SK-N-SH (cell line): ENCODE results near the gene ZG16B.

Source experiments
- CHD2 ChIP-seq: fragments of 150-350 bp; IDR thresholded peaks from 2 replicates; pipeline ENCODE4 v1.6.1; 2018; ENCODE audit warnings: low read length; ENCODE audit not compliant: partially characterized antibody
- EP300 ChIP-seq, 2 experiments: IDR thresholded peaks; 2 replicates each; pipeline versions ENCODE4 v1.4.0 to v1.6.1; 2012; ENCODE audit warnings: borderline replicate concordance in 1 of 2, low read depth in 1 of 2, low read length in 1 of 2
- EZH2phosphoT487 ChIP-seq: fragments of 200-600 bp; sonication (generic); IDR thresholded peaks from 2 replicates; pipeline ENCODE4 v1.6.1; 2017; ENCODE audit warnings: low read depth, mixed run types, mild to moderate bottlenecking, antibody characterized with exemption, moderate library complexity, borderline replicate concordance
- MXI1 ChIP-seq: IDR thresholded peaks from 2 replicates; pipeline ENCODE4 v1.6.1; 2012; ENCODE audit warnings: mild to moderate bottlenecking, low read depth, low read length, improper control_type of control experiment
- NRF1 ChIP-seq: IDR thresholded peaks from 2 replicates; pipeline ENCODE4 v1.6.1; 2012; ENCODE audit warnings: low read depth, mild to moderate bottlenecking, low read length
- POLR2AphosphoS5 ChIP-seq: IDR thresholded peaks from 2 replicates; pipeline ENCODE4 v1.6.1; 2012; ENCODE audit warnings: low read depth, low read length
- RFX5 ChIP-seq: IDR thresholded peaks from 2 replicates; pipeline ENCODE4 v1.6.1; 2012; ENCODE audit warnings: mild to moderate bottlenecking, improper control_type of control experiment, low read length
- SIN3A ChIP-seq: IDR thresholded peaks from 2 replicates; pipeline ENCODE4 v1.6.1; 2012; ENCODE audit warnings: low read depth, mild to moderate bottlenecking, low read length, moderate library complexity, borderline replicate concordance
- SMC3 ChIP-seq: IDR thresholded peaks from 2 replicates; pipeline ENCODE4 v1.6.1; 2012; ENCODE audit warnings: low read depth, low read length, improper control_type of control experiment
- TF ChIP-seq, protein P1 (sequence below): IDR thresholded peaks from 2 replicates; pipeline ENCODE4; 2012
- TF ChIP-seq, protein P2 (sequence below): fragments of 200-600 bp; sonication (generic); IDR thresholded peaks from 2 replicates; pipeline ENCODE4 v1.6.1; 2017; ENCODE audit warnings: antibody characterized with exemption, mild to moderate bottlenecking, moderate library complexity
- TF ChIP-seq, protein P3 (sequence below): fragments of 150-350 bp; IDR thresholded peaks from 2 replicates; pipeline ENCODE4 v1.6.1; 2017; ENCODE audit warnings: antibody characterized with exemption, low read length, low read depth, borderline replicate concordance
- TF ChIP-seq, protein P4 (sequence below): fragments of 150-350 bp; IDR thresholded peaks from 2 replicates; pipeline ENCODE4 v1.6.1; 2016; ENCODE audit warnings: mild to moderate bottlenecking, low read depth, low read length

DNA sequence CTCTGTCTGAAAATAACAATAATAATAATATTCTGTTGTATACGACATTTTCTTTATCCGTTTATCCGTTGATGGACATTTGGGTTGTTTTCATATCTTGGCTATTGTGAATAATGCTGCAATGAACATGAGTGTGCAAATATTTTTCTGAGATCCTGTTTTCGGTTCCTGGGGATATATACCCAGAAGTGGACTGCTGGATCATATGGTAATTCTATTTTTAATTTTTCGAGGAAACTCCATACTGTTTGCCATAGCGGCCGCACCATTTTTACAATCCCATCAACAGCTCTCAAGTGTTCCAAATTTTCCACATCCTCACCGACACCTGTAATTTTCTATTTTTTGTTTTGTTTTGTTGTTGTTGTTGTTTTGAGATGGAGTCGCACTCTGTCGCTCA, 37.2 kb upstream of the ZG16B start:
- TF ChIP-seq, protein P1, sequence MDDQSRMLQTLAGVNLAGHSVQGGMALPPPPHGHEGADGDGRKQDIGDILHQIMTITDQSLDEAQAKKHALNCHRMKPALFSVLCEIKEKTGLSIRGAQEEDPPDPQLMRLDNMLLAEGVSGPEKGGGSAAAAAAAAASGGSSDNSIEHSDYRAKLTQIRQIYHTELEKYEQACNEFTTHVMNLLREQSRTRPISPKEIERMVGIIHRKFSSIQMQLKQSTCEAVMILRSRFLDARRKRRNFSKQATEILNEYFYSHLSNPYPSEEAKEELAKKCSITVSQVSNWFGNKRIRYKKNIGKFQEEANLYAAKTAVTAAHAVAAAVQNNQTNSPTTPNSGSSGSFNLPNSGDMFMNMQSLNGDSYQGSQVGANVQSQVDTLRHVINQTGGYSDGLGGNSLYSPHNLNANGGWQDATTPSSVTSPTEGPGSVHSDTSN: no peak
- TF ChIP-seq, protein P2, sequence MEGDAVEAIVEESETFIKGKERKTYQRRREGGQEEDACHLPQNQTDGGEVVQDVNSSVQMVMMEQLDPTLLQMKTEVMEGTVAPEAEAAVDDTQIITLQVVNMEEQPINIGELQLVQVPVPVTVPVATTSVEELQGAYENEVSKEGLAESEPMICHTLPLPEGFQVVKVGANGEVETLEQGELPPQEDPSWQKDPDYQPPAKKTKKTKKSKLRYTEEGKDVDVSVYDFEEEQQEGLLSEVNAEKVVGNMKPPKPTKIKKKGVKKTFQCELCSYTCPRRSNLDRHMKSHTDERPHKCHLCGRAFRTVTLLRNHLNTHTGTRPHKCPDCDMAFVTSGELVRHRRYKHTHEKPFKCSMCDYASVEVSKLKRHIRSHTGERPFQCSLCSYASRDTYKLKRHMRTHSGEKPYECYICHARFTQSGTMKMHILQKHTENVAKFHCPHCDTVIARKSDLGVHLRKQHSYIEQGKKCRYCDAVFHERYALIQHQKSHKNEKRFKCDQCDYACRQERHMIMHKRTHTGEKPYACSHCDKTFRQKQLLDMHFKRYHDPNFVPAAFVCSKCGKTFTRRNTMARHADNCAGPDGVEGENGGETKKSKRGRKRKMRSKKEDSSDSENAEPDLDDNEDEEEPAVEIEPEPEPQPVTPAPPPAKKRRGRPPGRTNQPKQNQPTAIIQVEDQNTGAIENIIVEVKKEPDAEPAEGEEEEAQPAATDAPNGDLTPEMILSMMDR: no peak
- TF ChIP-seq CHD2: no peak
- no peak for TF ChIP-seq EZH2phosphoT487
- no peak for TF ChIP-seq RFX5
- TF ChIP-seq EP300 (IDR thresholded peaks at IDR 0.05; ENCODE audit: borderline replicate concordance in 1 of 2, low read depth in 1 of 2, low read length in 1 of 2): no peak
- TF ChIP-seq SIN3A: no peak
- no peak for TF ChIP-seq SMC3
- no peak for TF ChIP-seq NRF1
- TF ChIP-seq, protein P3, sequence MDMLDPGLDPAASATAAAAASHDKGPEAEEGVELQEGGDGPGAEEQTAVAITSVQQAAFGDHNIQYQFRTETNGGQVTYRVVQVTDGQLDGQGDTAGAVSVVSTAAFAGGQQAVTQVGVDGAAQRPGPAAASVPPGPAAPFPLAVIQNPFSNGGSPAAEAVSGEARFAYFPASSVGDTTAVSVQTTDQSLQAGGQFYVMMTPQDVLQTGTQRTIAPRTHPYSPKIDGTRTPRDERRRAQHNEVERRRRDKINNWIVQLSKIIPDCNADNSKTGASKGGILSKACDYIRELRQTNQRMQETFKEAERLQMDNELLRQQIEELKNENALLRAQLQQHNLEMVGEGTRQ: no peak
- TF ChIP-seq, protein P4, sequence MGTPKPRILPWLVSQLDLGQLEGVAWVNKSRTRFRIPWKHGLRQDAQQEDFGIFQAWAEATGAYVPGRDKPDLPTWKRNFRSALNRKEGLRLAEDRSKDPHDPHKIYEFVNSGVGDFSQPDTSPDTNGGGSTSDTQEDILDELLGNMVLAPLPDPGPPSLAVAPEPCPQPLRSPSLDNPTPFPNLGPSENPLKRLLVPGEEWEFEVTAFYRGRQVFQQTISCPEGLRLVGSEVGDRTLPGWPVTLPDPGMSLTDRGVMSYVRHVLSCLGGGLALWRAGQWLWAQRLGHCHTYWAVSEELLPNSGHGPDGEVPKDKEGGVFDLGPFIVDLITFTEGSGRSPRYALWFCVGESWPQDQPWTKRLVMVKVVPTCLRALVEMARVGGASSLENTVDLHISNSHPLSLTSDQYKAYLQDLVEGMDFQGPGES: no peak
- no peak for TF ChIP-seq POLR2AphosphoS5
- TF ChIP-seq MXI1: no peak
